ENCODE data around the gene SLX9. TPM values are rescaled to one million over a fixed set of nuclear protein-coding genes. Genes with fewer than 3 reads are reported as not detected.

SLX9 gene
- total RNA-seq, 2 donors from 2014 or later, result 43.5 to 83.6 TPM

GRCh38 chr21:44947111-44947929, 7.5 kb downstream of the SLX9 start:
- ATAC-seq (no peak), DNase-seq (ENCODE audit: low spot score) (peak; percentile 52)
- Mint-ChIP-seq H3K4me1 (ENCODE audit: low read depth in 2 of 2) (peaks cover 15 to 20% of the 10 kb centered on the region in 2 donors), H3K27me3 (no peaks in the 10 kb centered on the region), H3K9me3 (no peaks in the 10 kb centered on the region), H3K27ac (no peak overlapping the region), H3K4me3 (no peak overlapping the region), H3K36me3 (no peaks in the 10 kb centered on the region)

- H3K9me3 Mint-ChIP-seq, result no peaks in the 10 kb centered on the region
- ATAC-seq (no peak), DNase-seq (ENCODE audit: low spot score) (peak; percentile 56)
- H3K36me3 Mint-ChIP-seq, result no peaks in the 10 kb centered on the region
- H3K27me3 Mint-ChIP-seq, result no peaks in the 10 kb centered on the region
- peaks cover 9 to 17% of the 10 kb centered on the region in 2 donors for H3K4me1 Mint-ChIP-seq (ENCODE audit: low read depth in 2 of 2)
- no peak overlapping the region for H3K4me3 Mint-ChIP-seq
- H3K27ac Mint-ChIP-seq, result no peak overlapping the region
Measured at GRCh38 chr21:44947930-44948331, 8.1 kb downstream of the SLX9 start.

- Mint-ChIP-seq H3K27me3 (no peaks in the 10 kb centered on the region), H3K9me3 (no peaks in the 10 kb centered on the region), H3K4me3 (no peak overlapping the region), H3K36me3 (no peaks in the 10 kb centered on the region), H3K27ac (no peak overlapping the region), H3K4me1 (ENCODE audit: low read depth in 2 of 2) (peaks cover 4 to 15% of the 10 kb centered on the region in 2 donors)
- DNase-seq (ENCODE audit: low spot score) (peak; percentile 22), ATAC-seq (no peak)
Measured at GRCh38 chr21:44948426-44949120, 8.7 kb downstream of the SLX9 start.

- no peak overlapping the region for H3K4me3 Mint-ChIP-seq
- H3K4me1 Mint-ChIP-seq (ENCODE audit: low read depth in 2 of 2), result peaks cover 4 to 15% of the 10 kb centered on the region in 2 donors
- ATAC-seq (peak in 1 of 2 donors; percentile 26), DNase-seq (ENCODE audit: low spot score) (peak; percentile 46)
- H3K36me3 Mint-ChIP-seq, result no peaks in the 10 kb centered on the region
- no peaks in the 10 kb centered on the region for H3K9me3 Mint-ChIP-seq
- H3K27me3 Mint-ChIP-seq, result no peaks in the 10 kb centered on the region
- no peak overlapping the region for H3K27ac Mint-ChIP-seq
Measured at GRCh38 chr21:44949161-44949778, 9.4 kb downstream of the SLX9 start.

- H3K36me3 Mint-ChIP-seq, result no peaks in the 10 kb centered on the region
- H3K4me3 Mint-ChIP-seq, result no peak overlapping the region
- no peaks in the 10 kb centered on the region for H3K27me3 Mint-ChIP-seq
- peak; percentile 84 to 85 for ATAC-seq
- peaks cover 4 to 15% of the 10 kb centered on the region in 2 donors for H3K4me1 Mint-ChIP-seq (ENCODE audit: low read depth in 2 of 2)
- H3K9me3 Mint-ChIP-seq, result no peaks in the 10 kb centered on the region
- H3K27ac Mint-ChIP-seq, result no peak overlapping the region
- peak; percentile 85 for DNase-seq (ENCODE audit: low spot score)
Measured at GRCh38 chr21:44949779-44950198, 10.0 kb downstream of the SLX9 start.

GRCh38 chr21:44950351-44950750, 10.5 kb downstream of the SLX9 start:
- H3K27ac Mint-ChIP-seq, result no peak overlapping the region
- ATAC-seq, result no peak
- H3K4me1 Mint-ChIP-seq (ENCODE audit: low read depth in 2 of 2), result peaks cover 4 to 15% of the 10 kb centered on the region in 2 donors
- no peaks in the 10 kb centered on the region for H3K36me3 Mint-ChIP-seq
- no peaks in the 10 kb centered on the region for H3K9me3 Mint-ChIP-seq
- DNase-seq (ENCODE audit: low spot score), result peak; percentile 22
- no peak overlapping the region for H3K4me3 Mint-ChIP-seq
- H3K27me3 Mint-ChIP-seq, result no peaks in the 10 kb centered on the region

- no peaks in the 10 kb centered on the region for H3K9me3 Mint-ChIP-seq
- H3K27ac Mint-ChIP-seq, result no peak overlapping the region
- no peaks in the 10 kb centered on the region for H3K27me3 Mint-ChIP-seq
- peaks cover 4 to 15% of the 10 kb centered on the region in 2 donors for H3K4me1 Mint-ChIP-seq (ENCODE audit: low read depth in 2 of 2)
- ATAC-seq, result no peak
- H3K36me3 Mint-ChIP-seq, result no peaks in the 10 kb centered on the region
- DNase-seq (ENCODE audit: low spot score), result peak; percentile 18
- H3K4me3 Mint-ChIP-seq, result no peak overlapping the region
Measured at GRCh38 chr21:44951186-44951915, 11.5 kb downstream of the SLX9 start.

GRCh38 chr21:44952116-44952928, 12.5 kb downstream of the SLX9 start:
- H3K4me1 Mint-ChIP-seq (ENCODE audit: low read depth in 2 of 2), result peaks cover 4 to 15% of the 10 kb centered on the region in 2 donors
- peak; percentile 49 for DNase-seq (ENCODE audit: low spot score)

GRCh38 chr21:44952929-44953627, 13.2 kb downstream of the SLX9 start:
- no peak overlapping the region for H3K4me3 Mint-ChIP-seq
- no peaks in the 10 kb centered on the region for H3K27me3 Mint-ChIP-seq
- H3K4me1 Mint-ChIP-seq (ENCODE audit: low read depth in 2 of 2), result peaks cover 4 to 14% of the 10 kb centered on the region in 2 donors
- ATAC-seq (no peak), DNase-seq (ENCODE audit: low spot score) (peak; percentile 53)
- H3K36me3 Mint-ChIP-seq, result no peaks in the 10 kb centered on the region
- no peaks in the 10 kb centered on the region for H3K9me3 Mint-ChIP-seq
- no peak overlapping the region for H3K27ac Mint-ChIP-seq

More at GRCh38 chr21:44952116-44952928, 12.5 kb downstream of the SLX9 start:
- no peak for ATAC-seq
- H3K27ac Mint-ChIP-seq, result no peak overlapping the region
- H3K27me3 Mint-ChIP-seq, result no peaks in the 10 kb centered on the region
- no peaks in the 10 kb centered on the region for H3K9me3 Mint-ChIP-seq
- H3K36me3 Mint-ChIP-seq, result no peaks in the 10 kb centered on the region
- H3K4me3 Mint-ChIP-seq, result no peak overlapping the region

GRCh38 chr21:44953628-44954021, 13.8 kb downstream of the SLX9 start:
- no peak overlapping the region for H3K27ac Mint-ChIP-seq
- ATAC-seq, result no peak
- H3K4me1 Mint-ChIP-seq (ENCODE audit: low read depth in 2 of 2), result peaks cover 4 to 14% of the 10 kb centered on the region in 2 donors
- no peak overlapping the region for H3K4me3 Mint-ChIP-seq
- H3K27me3 Mint-ChIP-seq, result no peaks in the 10 kb centered on the region
- DNase-seq (ENCODE audit: low spot score), result peak; percentile 39
- no peaks in the 10 kb centered on the region for H3K9me3 Mint-ChIP-seq
- H3K36me3 Mint-ChIP-seq, result no peaks in the 10 kb centered on the region

GRCh38 chr21:44954281-44954771, 14.5 kb downstream of the SLX9 start:
- H3K4me1 Mint-ChIP-seq (ENCODE audit: low read depth in 2 of 2), result peaks cover 4 to 17% of the 10 kb centered on the region in 2 donors
- H3K27me3 Mint-ChIP-seq, result no peaks in the 10 kb centered on the region
- H3K27ac Mint-ChIP-seq, result no peak overlapping the region
- H3K36me3 Mint-ChIP-seq, result no peaks in the 10 kb centered on the region
- DNase-seq (ENCODE audit: low spot score) (peak; percentile 48), ATAC-seq (no peak)
- H3K9me3 Mint-ChIP-seq, result no peaks in the 10 kb centered on the region
- no peak overlapping the region for H3K4me3 Mint-ChIP-seq

GRCh38 chr21:44955141-44955797, 15.4 kb downstream of the SLX9 start:
- Mint-ChIP-seq H3K4me3 (no peak overlapping the region), H3K9me3 (no peaks in the 10 kb centered on the region), H3K4me1 (ENCODE audit: low read depth in 2 of 2) (peaks cover 0 to 13% of the 10 kb centered on the region in 2 donors), H3K27me3 (no peaks in the 10 kb centered on the region), H3K27ac (no peak overlapping the region), H3K36me3 (no peaks in the 10 kb centered on the region)
- ATAC-seq (no peak), DNase-seq (ENCODE audit: low spot score) (peak; percentile 12)
